Activated CD8-positive, alpha-beta T cell treated with anti-CD3 and anti-CD28 coated beads for 36 hours (primary cell): ENCODE data around the gene PRKG1. TPM values are rescaled to one million over a fixed set of nuclear protein-coding genes. Genes with fewer than 3 reads are reported as not detected.

ENCODE experiments used
- ATAC-seq: fragments of 200-7000 bp; cut with Tn5 transposase; one replicate; pipeline ENCODE4 v1.10.0; 2021; ENCODE audit warnings: mild to moderate bottlenecking, moderate library complexity
- CTCF ChIA-PET: fragments of 350-600 bp; sonication (Branson Sonifier 250); formaldehyde crosslinking; loops from one replicate; lab custom pipeline; 2021; ENCODE audit warnings: antibody characterized with exemption; lab: Charles Lee
- POLR2A ChIA-PET: fragments of 350-600 bp; sonication (Branson Sonifier 250); formaldehyde crosslinking; loops from one replicate; lab custom pipeline; 2021; ENCODE audit warnings: antibody characterized with exemption; lab: Charles Lee
- DNase-seq: peaks from one replicate; pipeline ENCODE4 v3.0.0-alpha.2; 2020
- H3K27ac Mint-ChIP-seq: one replicate; pipeline ENCODE4 v1.8.0; 2021; ENCODE audit warnings: mild to moderate bottlenecking, mixed read lengths
- H3K27me3 Mint-ChIP-seq: one replicate; pipeline ENCODE4 v1.8.0; 2021; ENCODE audit warnings: mixed read lengths
- H3K36me3 Mint-ChIP-seq: one replicate; pipeline ENCODE4 v1.8.0; 2021; ENCODE audit warnings: low read depth, mixed read lengths
- H3K4me1 Mint-ChIP-seq: one replicate; pipeline ENCODE4 v1.8.0; 2021; ENCODE audit warnings: low read depth, mixed read lengths
- H3K4me3 Mint-ChIP-seq: one replicate; pipeline ENCODE4 v1.8.0; 2021; ENCODE audit warnings: mild to moderate bottlenecking, moderate library complexity, mixed read lengths
- H3K9me3 Mint-ChIP-seq: one replicate; pipeline ENCODE4 v1.8.0; 2021; ENCODE audit warnings: mixed read lengths
- CTCF ChIP-seq: fragments of 200-600 bp; IDR thresholded peaks from one replicate; pipeline ENCODE4 v1.8.0; 2022; ENCODE audit warnings: antibody characterized with exemption, mild to moderate bottlenecking
- intact Hi-C: fragments of 100-400 bp; cut with micrococcal nuclease; formaldehyde crosslinking; loops from one replicate; pipeline ENCODE4 v1.10.0; 2022
- total RNA-seq, 2 experiments: library from RNA; stranded (reverse); gene quantifications; one replicate each; pipeline ENCODE4 v1.2.3, GENCODE V29; 2021

The PRKG1 gene
- total RNA-seq, 2 experiments from 2014 or later, result not detected

- no peaks in the 10 kb centered on the region for H3K9me3 Mint-ChIP-seq
- H3K27ac Mint-ChIP-seq, result no peak overlapping the region
- H3K4me1 Mint-ChIP-seq, result no peaks in the 10 kb centered on the region
- intact Hi-C loops, result no loop called here
- H3K36me3 Mint-ChIP-seq, result no peaks in the 10 kb centered on the region
- no peak for ATAC-seq
- no peak for TF ChIP-seq CTCF
- H3K4me3 Mint-ChIP-seq, result no peak overlapping the region
- DNase-seq, result no peak
- no peaks in the 10 kb centered on the region for H3K27me3 Mint-ChIP-seq
- POLR2A ChIA-PET, result no interaction called here
- CTCF ChIA-PET, result no interaction called here
Measured at GRCh38 chr10:51867956-51868355, 793.7 kb downstream of the PRKG1 start.

GRCh38 chr10:51874131-51874530 is 799.8 kb downstream of the PRKG1 start:
- peaks cover 6% of the 10 kb centered on the region for H3K4me1 Mint-ChIP-seq
- no peak for DNase-seq
- no peaks in the 10 kb centered on the region for H3K9me3 Mint-ChIP-seq
- CTCF ChIA-PET, result no interaction called here
- no peaks in the 10 kb centered on the region for H3K27me3 Mint-ChIP-seq
- POLR2A ChIA-PET, result no interaction called here
- intact Hi-C loops, result no loop called here
- H3K4me3 Mint-ChIP-seq, result no peak overlapping the region
- no peak for ATAC-seq
- H3K27ac Mint-ChIP-seq, result no peak overlapping the region
- H3K36me3 Mint-ChIP-seq, result no peaks in the 10 kb centered on the region
- TF ChIP-seq CTCF, result no peak

GRCh38 chr10:51875610-51876009 is 801.3 kb downstream of the PRKG1 start:
- ChIA-PET CTCF (interaction anchor here (1.4 kb wide), 1 partner anchor 454 kb away, joined by 3 read pairs; no protein-coding TSS in a partner anchor), POLR2A (no interaction called here)
- peaks cover 11% of the 10 kb centered on the region for H3K4me1 Mint-ChIP-seq
- H3K4me3 Mint-ChIP-seq, result no peak overlapping the region
- H3K27me3 Mint-ChIP-seq, result no peaks in the 10 kb centered on the region
- H3K36me3 Mint-ChIP-seq, result no peaks in the 10 kb centered on the region
- H3K9me3 Mint-ChIP-seq, result no peaks in the 10 kb centered on the region
- H3K27ac Mint-ChIP-seq, result no peak overlapping the region
- no peak for DNase-seq
- no peak for ATAC-seq
- intact Hi-C loops, result no loop called here
- no peak for TF ChIP-seq CTCF

- H3K27ac Mint-ChIP-seq, result no peak overlapping the region
- no peaks in the 10 kb centered on the region for H3K36me3 Mint-ChIP-seq
- POLR2A ChIA-PET, result no interaction called here
- no peak for ATAC-seq
- no peaks in the 10 kb centered on the region for H3K27me3 Mint-ChIP-seq
- H3K4me3 Mint-ChIP-seq, result no peak overlapping the region
- peaks cover 11% of the 10 kb centered on the region for H3K4me1 Mint-ChIP-seq
- CTCF ChIA-PET, result interaction anchor here (1.4 kb wide), 1 partner anchor 455 kb away, joined by 3 read pairs; no protein-coding TSS in a partner anchor
- DNase-seq, result no peak
- H3K9me3 Mint-ChIP-seq, result no peaks in the 10 kb centered on the region
- intact Hi-C loops, result no loop called here
- TF ChIP-seq CTCF, result no peak
Measured at GRCh38 chr10:51876503-51876902, 802.2 kb downstream of the PRKG1 start.

GRCh38 chr10:51876979-51877378 is 802.7 kb downstream of the PRKG1 start:
- ATAC-seq (no peak), DNase-seq (no peak)
- ChIA-PET POLR2A (no interaction called here), CTCF (interaction anchor here (1.4 kb wide), 1 partner anchor 455 kb away, joined by 3 read pairs; no protein-coding TSS in a partner anchor)
- intact Hi-C loops, result no loop called here
- TF ChIP-seq CTCF, result no peak
- no peaks in the 10 kb centered on the region for H3K36me3 Mint-ChIP-seq
- H3K27ac Mint-ChIP-seq, result no peak overlapping the region
- no peaks in the 10 kb centered on the region for H3K9me3 Mint-ChIP-seq
- H3K4me1 Mint-ChIP-seq, result peaks cover 11% of the 10 kb centered on the region
- H3K27me3 Mint-ChIP-seq, result no peaks in the 10 kb centered on the region
- no peak overlapping the region for H3K4me3 Mint-ChIP-seq
